GM19043 (cell line): ENCODE data around the gene CERCAM.

Source experiments
- ATAC-seq: cut with Tn5 transposase; IDR thresholded peaks from one replicate; pipeline ENCODE4 v1.9.1; 2021; ENCODE audit warnings: low read depth; ENCODE audit not compliant: unreplicated experiment

CERCAM gene, protein sequence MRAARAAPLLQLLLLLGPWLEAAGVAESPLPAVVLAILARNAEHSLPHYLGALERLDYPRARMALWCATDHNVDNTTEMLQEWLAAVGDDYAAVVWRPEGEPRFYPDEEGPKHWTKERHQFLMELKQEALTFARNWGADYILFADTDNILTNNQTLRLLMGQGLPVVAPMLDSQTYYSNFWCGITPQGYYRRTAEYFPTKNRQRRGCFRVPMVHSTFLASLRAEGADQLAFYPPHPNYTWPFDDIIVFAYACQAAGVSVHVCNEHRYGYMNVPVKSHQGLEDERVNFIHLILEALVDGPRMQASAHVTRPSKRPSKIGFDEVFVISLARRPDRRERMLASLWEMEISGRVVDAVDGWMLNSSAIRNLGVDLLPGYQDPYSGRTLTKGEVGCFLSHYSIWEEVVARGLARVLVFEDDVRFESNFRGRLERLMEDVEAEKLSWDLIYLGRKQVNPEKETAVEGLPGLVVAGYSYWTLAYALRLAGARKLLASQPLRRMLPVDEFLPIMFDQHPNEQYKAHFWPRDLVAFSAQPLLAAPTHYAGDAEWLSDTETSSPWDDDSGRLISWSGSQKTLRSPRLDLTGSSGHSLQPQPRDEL

DNA sequence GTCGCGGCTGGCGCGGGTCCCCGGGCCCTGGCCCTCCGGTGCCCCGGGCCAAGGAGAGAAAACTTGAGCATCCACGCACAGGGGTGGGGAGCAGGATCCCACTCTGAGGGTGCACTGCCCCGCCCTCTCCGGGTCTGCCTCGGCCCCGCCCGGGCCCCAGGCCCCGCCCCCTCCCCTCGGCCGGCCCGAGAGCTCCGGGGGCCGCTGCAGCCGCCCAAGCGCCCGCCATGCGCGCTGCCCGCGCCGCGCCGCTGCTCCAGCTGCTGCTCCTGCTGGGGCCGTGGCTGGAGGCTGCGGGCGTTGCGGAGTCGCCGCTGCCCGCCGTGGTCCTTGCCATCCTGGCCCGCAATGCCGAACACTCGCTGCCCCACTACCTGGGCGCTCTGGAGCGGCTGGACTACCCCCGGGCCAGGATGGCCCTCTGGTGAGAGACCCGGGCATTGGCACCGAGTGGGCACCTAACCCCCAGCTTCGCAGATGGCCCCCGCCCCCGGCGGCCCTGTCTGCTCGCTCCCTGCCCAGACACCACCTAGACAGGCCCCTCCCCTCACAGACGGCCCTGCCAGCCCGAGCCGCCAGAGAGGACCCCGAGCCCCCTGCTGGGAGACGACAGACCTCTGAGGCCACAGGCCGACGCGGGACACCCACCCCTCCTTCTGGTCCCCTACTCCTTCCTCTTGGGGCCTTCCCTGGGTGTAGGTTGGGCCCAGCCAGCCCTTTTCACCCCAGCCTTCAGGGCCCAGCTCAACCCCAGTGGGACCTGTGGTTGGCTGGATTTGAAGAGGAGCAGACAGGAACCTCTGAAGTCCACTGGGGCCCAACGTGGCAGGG lies at the start of gene CERCAM:
Gene CERCAM, plus strand, starts transcription at position 207 of the 831 bp plus-strand sequence. Its CDS starts 21 bp downstream, at position 228.
- peak; percentile 57 for ATAC-seq

DNA sequence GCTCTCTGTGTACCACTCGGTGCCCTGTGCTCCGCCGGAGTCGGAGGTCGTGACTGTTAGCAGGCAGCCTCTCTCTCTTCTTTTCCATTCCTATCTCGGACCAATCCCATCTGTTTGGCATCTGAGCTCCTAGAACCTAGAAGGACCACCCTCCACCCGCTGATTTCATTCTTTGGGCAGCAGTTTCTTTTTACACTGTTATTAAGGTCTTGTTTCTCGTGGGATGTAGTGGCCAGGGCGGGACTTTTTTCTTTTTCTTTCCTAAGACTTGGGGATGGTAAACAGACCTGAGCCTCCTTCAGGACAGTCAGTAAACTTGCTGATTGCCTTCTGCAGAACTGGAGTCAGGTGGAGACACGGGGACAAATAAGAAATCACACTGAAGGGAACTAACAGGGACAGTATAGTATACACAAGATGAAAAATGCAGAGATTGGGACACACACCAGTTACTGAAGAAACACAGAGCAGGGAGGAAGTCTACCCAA lies 49.0 kb upstream of the CERCAM start:
- no peak for ATAC-seq

DNA sequence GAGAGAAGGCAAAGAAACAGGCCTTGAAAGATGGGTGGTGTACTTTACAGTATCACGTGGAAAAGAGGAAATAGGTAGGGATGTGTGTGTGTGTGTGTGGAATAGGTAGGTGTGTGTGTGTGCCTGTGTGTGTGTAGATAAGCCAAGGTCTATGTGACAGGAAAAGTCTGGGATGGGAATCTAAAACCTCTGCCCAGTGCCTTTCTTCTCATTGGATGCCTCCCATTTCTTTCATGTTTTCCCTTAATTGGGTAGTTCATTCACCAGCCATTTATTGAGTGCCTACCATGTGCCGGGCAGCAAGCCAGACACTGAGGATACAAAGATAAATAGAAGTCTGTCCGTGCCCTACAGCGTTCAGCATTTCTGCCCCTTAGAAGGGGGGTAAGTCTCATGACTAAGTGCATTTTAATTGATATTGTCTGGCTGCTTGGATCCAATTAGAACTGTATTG lies 48.4 kb upstream of the CERCAM start:
- no peak for ATAC-seq

DNA sequence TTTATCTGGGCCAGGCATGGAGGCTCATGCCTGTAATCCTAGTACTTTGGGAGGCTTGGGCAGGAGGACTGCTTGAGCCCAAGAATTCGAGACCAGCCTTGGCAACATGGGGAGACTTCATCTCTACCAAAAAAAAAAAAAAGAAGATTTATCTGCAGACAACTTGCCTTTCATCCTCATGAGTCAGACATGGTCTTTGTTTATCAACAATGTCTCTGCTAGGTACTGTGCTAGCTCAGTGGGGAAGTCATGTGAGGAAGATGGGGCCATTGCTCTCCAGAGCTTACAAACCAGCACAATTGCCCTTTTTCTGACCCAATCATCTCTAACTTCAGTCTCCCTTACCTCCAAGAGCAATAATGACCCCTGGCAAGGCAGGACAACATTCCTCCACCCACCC lies 47.9 kb upstream of the CERCAM start:
- ATAC-seq, result no peak

DNA sequence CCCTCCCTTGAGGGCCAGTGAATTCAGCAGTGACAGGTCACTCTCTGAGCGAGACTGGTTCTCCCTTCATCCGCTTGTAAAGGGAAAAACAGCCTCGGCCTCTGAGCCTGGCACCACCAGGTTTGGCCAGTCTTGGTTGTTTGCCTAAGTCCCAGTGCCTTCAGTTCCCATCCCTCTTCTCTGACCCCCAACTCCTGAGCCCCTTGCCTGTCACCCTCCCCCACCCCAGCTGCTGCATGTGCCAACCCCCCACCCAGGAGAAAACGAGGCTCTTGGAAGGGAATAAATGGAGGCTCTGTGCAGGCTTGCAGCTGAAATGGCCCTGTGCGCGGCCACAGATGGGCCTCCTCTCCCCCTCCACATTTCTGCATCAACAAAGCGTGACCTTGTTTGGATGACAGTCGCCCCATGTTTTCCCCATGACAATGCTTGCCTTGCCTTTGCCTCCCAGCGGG lies 46.4 kb upstream of the CERCAM start:
- no peak for ATAC-seq

DNA sequence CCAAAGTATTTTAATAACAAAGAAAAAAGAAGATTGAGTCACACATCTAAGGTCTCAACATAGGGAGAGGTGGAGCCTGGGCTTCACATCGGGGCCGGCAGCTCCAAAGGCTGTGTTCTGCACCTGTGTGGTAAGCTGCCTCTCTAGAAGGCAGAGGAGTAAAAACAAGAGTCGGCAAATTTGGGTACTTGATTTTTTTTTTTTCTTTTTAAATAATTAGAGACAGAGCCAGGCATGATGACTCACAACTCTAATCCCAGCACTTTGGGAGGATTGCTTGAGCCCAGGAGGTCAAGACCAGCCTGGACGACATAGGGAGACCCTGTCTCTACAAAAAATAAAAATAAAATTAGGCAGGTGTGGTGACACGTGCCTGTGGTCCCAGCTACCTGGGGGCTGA lies 44.8 kb upstream of the CERCAM start:
- ATAC-seq, result no peak

DNA sequence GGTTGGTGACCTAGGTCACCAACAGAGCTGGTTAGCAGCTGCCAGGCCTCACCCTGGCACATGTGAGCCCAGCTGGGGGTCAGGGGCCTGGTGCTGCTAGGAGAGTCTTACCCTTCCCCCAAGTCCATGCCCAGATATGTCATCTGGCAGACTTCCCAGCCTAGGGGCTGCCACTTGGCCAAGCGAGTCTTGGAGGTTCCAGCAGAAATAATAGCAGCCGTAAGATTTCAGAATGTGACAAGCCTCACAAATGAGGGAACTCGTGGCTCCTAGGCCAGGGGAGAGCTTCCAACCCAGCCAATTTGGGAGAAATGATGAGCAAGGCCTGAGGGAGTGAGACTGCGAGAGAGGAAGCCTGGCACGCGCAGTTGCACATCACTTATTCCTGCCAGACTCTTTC lies 38.4 kb upstream of the CERCAM start:
- ATAC-seq, result no peak

DNA sequence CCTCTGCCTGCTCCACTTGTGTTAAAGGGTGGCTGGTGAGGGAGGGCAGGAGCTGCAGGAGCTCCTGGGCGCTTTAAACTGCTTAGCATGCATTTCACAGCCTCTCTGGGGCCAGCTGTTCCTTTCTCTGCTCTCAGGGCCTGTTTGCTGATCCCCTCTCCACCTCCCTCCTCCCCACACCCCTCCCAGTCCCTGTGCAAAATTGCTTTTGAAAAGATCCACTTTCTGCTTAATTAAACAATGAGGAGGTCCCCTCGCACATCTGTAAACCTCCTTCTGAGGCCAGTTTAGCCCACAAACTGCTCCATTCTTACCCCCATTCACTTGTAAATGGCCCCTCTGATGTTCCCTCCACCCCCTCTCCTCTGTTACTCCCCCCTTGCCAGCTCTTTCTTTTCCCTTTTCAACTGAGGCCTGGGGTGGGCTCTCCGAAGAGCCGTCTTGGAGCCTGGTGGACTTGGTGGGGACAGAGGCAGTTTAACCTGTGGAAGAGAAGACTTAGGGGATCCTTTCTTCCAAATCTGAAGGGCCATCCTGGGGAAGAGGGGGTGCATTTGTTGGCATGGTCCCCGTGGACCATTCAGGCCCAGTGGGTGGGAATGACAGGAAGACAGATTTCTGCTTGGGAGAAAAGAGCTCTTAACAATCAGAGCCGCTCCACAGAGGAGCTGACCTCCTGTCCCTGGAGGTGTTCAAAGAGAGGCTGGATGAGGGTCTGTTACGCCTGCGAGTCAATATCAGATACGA lies 37.5 kb upstream of the CERCAM start:
- no peak for ATAC-seq

DNA sequence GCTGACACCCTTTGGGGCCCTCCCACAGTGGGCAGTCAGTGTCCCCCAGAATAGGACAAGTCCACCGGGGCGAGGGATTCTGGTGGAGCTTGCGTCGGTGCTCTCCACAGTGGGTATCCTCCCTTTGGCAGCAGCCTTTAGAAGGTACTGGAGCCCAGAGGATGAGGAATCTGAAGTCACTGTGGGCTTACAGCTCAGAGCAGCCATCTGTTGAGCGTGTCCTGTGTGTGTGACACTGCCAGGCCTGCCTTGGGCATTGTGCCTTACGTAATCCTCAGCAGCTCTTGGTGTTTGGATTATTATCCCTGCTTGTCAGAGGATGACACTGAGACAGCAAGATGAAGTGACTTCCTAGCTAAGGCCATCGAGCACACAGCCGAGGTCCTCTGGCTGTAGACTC lies 36.9 kb upstream of the CERCAM start:
- no peak for ATAC-seq

DNA sequence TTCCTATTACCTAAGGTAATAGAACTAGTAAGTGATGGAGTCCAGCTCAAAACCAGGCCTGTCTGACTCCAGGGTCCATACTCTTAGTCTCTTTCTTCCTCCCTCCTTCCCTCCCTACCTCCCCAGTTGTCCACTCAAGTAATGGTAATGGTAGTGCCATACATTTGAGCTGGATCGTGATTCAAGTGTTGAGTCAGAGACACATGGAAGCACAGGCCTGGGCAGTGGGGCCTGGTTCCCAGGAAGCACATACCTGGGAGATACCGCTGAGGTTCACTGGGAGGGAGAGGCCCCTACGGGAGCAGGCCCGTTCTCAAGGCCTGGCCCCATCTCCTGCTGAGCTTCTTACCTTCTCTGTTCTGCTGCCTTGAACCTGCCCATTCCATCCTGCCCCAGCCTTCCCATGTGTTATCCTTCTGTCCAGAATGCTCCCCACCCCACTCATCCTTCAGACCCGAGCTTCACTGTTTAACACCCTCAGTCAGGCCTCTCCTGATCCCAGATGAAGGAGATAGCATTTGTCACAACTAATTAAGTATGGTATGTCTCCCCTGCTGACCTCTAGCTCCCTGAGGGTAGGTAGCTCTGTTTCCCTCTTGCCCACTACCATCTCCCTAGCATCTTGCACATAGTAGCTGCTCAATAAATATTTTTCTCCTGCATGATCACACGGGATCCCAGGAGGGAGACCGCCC lies 35.7 kb upstream of the CERCAM start:
- no peak for ATAC-seq

DNA sequence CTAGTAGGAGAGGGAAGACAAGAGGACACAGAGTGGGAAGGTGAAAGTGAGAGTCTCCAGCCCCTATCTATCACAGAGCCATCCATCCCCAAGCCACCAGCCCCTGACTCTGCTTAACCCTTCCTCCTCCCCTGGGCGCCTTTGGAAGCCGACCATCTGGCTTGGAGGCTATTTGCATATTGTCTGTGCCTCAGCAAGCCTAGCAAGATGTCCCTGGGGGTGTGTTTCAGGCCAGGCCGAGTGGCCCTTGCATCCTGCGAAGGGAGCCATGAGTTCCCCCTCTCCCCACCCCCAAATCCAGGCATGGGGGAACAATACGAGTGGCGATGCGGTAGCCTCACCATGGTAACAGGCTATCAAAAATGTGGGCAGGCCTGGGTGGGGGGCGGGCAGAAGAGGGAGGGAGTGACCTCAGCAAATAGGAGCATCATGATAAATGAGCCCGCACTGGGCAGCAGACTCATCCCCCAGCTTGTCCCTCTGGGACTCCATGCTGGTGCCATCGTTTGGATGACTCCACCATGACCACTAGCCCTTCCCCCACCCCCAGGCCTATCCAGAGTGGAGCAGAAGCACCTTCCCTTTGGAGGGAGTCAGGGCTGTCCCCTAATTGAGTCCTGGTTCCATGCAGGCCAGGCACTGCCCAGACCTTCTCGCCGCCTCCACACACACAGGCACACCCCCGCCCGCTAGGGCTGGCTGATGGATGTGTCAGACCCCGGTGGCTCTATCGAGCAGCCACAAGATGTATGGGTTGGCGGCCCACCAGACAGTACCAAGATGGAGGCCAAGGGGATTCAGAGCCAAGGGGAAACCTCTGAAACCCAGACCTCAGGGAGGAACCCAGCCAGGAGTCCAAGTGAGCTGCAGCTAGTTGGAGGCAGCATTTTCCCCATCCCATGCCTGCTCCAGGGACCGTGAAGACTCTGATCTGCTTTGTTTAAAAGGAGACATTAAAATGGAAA lies 34.9 kb upstream of the CERCAM start:
- no peak for ATAC-seq

DNA sequence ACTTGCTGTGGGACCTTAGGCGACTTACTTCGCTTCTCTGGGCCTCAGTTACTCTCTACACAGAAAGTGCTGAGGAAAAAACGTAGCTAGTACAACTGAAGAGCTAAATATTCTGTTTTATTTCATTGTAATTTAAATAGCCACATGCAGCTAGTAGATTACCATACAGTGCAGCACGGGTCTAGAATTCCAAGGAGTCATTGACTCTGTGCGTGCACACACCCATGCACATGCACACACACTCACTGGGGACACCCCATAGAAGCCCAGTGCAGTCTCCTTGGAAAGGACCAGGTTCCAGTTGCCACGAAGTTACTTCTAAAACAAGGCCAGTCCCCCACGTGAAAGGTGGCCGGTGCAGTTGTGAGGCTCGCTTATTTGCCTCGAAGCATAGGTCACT lies 32.5 kb upstream of the CERCAM start:
- ATAC-seq, result no peak

DNA sequence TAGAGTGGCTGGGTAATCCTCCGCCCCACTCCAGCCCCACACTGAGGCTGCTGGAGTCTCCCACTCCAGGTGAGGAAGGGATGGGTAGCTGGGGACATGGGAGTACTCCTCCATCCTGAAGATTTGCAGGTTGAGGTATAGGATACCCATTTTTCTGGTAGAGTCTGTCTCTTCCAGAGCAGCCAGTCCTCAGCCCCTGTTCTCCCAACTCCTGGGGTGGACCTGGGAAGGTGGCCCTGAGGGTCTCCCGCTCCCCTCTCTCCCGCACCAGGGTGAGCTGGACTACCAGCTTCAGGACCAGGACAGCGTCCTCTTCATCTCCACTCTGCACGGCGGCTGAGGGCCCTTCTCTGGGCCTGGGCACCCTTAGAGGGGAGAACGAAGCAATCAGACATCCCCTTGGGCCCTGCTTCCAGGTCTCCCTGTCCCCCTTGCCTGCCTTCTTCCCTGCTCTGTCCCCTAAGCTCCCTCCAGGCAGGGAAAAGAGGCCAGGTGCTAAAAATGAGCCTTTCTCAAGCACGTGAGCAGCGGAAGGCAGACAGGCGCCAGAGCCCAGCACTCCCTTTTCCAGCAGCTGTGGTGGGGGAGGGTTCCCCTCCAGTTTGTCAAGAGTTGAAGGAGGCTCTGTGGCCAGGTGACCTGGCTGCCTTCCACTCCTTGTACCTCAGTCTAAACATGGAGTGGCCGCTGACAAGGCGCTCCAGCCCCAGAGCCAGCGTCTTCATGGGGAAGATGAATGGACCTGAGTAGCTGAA lies 31.1 kb upstream of the CERCAM start:
- ATAC-seq, result no peak

DNA sequence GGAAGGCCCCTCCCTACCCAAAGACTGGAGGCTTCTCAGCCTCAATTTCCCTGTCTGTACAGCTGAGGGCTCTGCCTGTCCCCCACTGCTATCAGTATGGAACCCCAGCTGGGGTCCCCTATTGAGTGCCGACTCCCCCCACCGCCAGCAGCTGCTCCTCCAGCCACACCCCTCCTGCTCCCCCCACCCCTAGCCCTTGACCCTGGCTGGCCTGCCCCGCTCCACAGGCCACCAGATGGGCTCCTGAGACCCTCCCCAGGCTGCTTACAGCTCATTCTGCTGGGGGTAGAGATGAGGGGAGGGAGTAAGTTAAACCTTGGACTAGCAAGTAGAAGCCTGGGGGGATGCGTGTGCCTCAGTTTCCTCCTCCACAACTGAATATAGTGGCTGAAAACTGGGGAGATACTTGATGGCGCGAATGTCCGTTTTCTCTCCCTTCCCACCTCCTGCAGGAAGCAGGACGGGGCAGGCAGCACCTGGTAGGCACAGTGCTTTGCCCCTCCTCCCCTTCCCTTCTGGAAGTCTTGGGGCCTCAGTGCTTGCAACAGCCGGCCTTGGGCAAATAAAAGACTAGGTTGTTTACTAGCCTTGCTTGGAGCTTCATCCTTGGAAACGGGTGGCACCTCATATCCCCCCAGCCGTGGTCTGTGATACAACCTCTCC lies 30.4 kb upstream of the CERCAM start:
- no peak for ATAC-seq

DNA sequence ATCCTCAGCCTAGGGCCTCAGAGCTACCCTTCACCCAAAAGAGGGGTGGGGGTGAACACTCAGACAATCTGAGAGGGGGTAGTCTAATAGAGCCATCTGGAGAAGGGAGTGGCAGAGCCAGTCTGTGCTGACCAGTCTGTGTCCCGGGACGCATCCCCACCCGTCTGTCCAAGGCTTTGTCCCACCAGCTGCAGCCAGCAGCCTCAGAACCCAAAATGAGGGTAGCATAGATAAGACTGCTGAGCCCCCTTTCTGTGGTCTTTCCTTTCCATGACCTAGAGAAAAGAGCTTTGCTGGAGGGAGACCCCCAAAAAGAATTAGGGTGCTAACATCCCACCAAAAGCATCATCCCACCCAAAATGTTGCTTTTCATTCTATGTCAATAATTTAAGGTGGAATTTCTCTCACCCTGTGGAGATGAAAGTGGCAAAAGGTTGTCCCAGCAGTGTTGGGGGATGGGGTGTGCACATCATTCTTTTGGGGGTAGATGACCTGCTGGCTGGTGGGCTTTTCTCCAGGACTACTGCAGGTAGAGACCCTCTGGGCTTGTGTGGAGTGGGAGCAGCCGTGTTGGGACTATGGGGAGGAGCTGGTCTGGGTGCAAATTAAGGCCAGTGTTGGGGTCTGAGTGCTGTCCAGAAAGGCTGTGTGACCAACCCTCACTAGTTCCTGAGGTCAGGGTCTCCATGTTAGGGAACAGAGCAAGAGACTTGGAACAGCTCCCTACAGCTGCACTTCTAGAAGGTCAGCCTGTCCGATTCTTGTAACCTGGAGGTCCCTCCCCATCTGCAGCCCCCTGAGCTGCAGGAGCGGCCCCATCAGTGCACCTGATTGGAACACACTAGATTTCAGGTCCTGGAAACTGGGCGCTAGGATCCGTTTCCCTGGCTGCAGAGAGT lies 29.6 kb upstream of the CERCAM start:
- no peak for ATAC-seq

DNA sequence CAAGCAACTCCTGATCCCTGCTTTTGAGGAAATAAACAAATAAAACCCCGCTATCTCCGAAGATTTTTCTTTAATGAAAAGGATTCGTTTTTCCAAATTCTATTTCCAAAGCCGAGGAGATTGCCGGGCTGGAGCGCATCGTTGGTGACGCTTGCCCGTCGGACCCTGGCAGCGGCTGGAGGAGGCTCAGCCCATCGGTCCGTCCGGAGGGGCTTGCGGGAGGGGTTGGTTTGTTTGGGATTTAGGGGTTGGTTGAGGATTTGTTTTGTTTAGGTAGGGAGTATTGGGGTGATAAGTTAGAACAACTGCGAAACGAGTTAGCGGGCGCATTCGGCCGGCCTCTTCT lies 28.7 kb upstream of the CERCAM start:
- no peak for ATAC-seq
